RWPE1 (cell line): ENCODE measurements around the gene IFNGR1.

Experiments
- CTCF ChIA-PET: fragments of 350-600 bp; sonication (Branson Sonifier 250); formaldehyde crosslinking; extraction: SDS; loops from one replicate; lab custom pipeline; 2021; lab: Yijun Ruan, JAX
- POLR2A ChIA-PET: fragments of 400-600 bp; formaldehyde crosslinking; extraction: SDS; loops from one replicate; lab custom pipeline; 2020; ENCODE audit warnings: antibody characterized with exemption; ENCODE audit not compliant: low non-redundant PET; lab: Yijun Ruan, JAX
- DNase-seq: peaks from one replicate; pipeline ENCODE4 v3.0.0; 2012; ENCODE audit warnings: low spot score
- H3K27ac ChIP-seq: fragments of 450-650 bp; 2 replicates; pipeline ENCODE4 v1.5.1; 2017
- CTCF ChIP-seq: fragments of 450-650 bp; conservative IDR thresholded peaks from 2 replicates; pipeline ENCODE4 v1.5.1; 2017; ENCODE audit warnings: low read depth, mild to moderate bottlenecking

The IFNGR1 gene

GRCh38 chr6:137248702-137249101, 29.5 kb upstream of the IFNGR1 start:
- no peak for TF ChIP-seq CTCF
- POLR2A ChIA-PET, result no interaction called here
- CTCF ChIA-PET, result no interaction called here
- H3K27ac ChIP-seq, result no peak overlapping the region
- DNase-seq, result no peak

DNA sequence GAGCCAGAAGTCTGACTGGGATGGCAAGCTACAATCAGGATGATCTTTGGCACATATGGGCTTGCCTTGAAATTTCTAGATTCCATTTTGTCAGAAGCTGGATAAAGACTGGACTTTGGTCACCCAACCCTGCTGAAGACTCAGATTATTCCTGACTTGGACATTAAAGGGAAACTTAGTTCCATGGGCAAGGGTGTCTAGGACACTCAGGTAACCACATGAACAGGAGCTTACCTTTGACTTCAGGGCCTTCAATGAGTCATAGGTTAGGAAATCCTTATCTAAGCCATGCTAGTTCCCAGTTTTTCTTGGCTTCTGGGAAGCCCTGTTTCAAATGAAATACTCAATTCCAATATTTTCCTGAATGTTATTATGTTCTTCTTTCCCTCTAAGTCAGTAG, 28.5 kb upstream of the IFNGR1 start:
- CTCF ChIA-PET, result no interaction called here
- TF ChIP-seq CTCF, result no peak
- POLR2A ChIA-PET, result no interaction called here
- no peak overlapping the region for H3K27ac ChIP-seq
- DNase-seq, result no peak

DNA sequence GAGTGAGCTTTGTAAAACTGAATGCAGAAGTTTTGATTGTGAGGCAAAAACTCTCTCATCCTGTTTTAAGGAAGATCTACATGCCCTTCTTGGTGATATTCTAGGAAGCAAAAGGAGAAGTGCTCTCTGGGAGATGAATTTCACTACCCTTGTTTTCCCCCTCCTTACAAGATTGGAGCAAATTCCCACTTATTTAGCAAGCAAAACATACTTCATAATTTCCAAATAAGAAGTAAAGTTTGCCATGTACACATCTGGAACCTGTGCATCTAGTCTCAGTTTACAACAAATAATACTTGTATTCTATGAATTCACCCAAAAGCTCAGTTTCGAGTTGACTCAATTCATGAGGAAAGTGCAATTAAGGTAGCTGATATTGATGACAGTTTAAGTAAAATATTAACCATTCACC, 27.6 kb upstream of the IFNGR1 start:
- ChIA-PET POLR2A (no interaction called here), CTCF (no interaction called here)
- H3K27ac ChIP-seq, result no peak overlapping the region
- no peak for TF ChIP-seq CTCF
- no peak for DNase-seq

GRCh38 chr6:137246164-137246563, 27.0 kb upstream of the IFNGR1 start:
- POLR2A ChIA-PET, result no interaction called here
- CTCF ChIA-PET, result no interaction called here
- no peak overlapping the region for H3K27ac ChIP-seq
- no peak for DNase-seq
- TF ChIP-seq CTCF, result no peak

GRCh38 chr6:137241481-137242038, 22.4 kb upstream of the IFNGR1 start:
- no peak overlapping the region for H3K27ac ChIP-seq
- TF ChIP-seq CTCF, result no peak
- DNase-seq, result no peak
- CTCF ChIA-PET, result no interaction called here
- POLR2A ChIA-PET, result no interaction called here

GRCh38 chr6:137240168-137240567, 21.0 kb upstream of the IFNGR1 start:
- CTCF ChIA-PET, result interaction anchor here (0.6 to 0.7 kb wide), 4 partner anchors 16 to 164 kb away, joined by 3 to 5 read pairs (median 3); no protein-coding TSS in a partner anchor
- POLR2A ChIA-PET, result interaction anchor here (0.7 kb wide), 1 partner anchor 55 kb away, joined by 6 read pairs; no protein-coding TSS in a partner anchor
- peak overlapping the region; percentile 85 for H3K27ac ChIP-seq
- no peak for TF ChIP-seq CTCF
- DNase-seq, result no peak
